HG02943 (cell line): ENCODE results near the gene COG7.
"Not testable (repeated sequence)": the region's sequence is repeated elsewhere in the genome, so short reads cannot be mapped to it uniquely, and the experiment has no call there.

ENCODE experiments used
- ATAC-seq: cut with Tn5 transposase; IDR thresholded peaks from one replicate; pipeline ENCODE4 v1.9.1; 2021; ENCODE audit warnings: mild to moderate bottlenecking, low read depth, moderate library complexity; ENCODE audit not compliant: unreplicated experiment

COG7 gene

DNA sequence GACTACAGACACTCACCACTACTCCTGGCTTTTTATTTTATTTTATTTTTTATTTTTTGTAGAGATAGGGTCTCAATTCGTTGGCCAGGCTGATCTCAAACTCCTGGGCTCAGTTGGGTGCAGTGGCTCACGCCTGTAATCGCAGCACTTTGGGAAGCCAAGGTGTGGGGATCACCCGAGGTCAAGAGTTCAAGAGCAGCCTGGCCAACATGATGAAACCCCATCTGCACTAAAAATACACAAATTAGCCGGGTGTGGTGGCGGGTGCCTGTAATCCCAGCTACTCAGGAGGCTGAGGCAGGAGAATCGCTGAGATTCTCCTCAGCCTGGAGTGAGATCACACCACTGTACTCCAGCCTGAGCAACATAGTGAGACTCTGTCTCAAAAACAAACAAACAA is 86.6 kb downstream of the COG7 start:
- ATAC-seq: not testable (repeated sequence)

DNA sequence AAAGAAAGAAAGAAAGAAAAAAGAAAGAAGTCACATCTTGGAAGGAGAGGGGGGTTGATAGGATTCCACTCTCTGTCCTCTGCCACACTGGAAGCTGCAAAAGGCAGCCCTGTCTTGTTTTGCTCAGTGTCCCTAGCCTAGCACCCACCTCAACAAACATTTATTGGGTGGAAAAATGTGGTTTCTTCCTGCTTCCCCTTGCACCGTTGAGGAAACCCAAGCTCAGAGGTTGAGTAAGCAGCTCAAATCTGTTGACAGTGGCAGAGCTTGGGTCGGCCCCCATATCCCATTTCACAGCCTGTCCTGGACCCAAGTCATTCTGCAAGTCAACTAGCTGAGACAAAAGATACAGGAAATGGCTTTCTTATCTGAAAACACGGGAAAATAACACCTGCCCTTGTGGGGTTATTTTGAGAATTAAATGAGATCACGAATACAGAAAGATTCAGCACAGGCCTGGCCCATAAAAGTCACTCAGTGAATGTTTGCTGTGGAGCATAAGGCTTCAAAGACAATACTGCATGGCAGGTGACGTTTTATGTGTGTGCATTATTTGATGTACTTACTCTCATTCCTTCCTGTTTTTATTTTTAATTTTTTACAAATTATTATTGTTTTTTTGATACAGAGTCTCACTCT is 87.3 kb downstream of the COG7 start:
- ATAC-seq: no peak

GRCh38 chr16:23362460-23363317 is 90.3 kb downstream of the COG7 start:
- no peak for ATAC-seq

GRCh38 chr16:23359092-23359760 is 93.8 kb downstream of the COG7 start:
- ATAC-seq: no peak

- no peak for ATAC-seq
Measured at GRCh38 chr16:23357761-23358290, 95.2 kb downstream of the COG7 start.

DNA sequence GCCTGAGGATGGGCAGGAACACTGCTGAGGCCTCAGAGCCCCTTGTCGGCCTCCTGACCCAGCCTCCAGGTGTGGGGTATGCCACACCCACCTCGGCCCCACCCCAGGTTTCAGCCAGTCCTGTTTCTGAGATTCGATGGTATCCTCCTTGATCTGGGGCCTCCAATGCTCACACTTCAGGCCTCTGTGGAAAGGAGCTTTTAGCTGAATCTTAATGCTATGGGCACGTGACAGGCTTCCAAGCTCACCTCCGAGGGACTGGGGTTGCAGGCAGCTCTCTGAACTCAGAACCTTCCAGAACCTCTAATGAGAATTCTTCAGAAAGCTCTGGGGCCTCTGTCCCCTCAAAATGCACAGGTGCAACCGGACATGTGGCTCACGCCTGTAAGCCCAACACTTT is 96.0 kb downstream of the COG7 start:
- no peak for ATAC-seq

DNA sequence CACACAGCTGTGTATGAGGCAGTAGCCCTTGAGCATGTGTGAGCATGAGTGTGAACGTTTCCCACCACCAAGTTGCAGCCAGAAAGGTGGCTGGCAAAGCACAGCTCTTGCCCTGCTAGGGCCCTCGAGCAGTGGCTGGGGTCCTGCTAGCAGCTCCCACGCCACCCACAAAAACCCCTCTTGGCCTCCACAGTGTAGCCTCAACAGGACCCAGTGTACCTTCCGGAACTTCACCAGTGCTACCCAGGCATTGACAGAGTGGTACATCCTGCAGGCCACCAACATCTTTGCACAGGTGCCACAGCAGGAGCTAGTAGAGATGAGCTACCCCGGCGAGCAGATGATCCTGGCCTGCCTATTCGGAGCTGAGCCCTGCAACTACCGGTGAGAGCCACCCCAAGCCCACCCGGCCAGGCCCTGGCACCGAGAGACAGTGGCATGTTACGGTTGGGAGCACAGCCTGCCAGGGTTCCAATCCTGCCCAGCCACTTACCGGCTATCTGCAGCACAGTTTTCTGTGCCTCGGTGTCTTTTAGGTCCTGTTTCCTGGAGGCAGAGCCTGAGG is 97.8 kb downstream of the COG7 start:
- ATAC-seq: no peak

- ATAC-seq: no peak
Measured at GRCh38 chr16:23354246-23354645, 98.7 kb downstream of the COG7 start.

- ATAC-seq: no peak
Measured at GRCh38 chr16:23353440-23353839, 99.5 kb downstream of the COG7 start.

DNA sequence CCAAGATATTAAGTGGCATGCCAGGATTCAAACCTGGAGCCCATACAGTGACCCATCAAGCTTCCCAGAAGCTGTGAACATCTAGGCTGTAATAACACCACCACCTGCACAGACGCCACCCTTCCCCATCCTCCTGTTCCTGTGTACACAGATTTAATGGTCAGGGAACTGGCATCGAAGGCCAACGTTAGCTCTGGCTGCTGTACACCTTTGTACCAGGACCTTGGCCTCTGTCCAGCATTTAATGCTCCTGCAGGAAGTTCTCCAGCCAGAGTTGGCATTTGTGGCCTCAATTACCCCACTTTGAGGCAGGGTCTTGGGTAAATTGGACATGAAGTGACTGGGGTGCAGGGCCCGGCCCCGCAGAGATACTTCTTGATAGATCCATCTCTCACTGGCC is 101.6 kb downstream of the COG7 start:
- no peak for ATAC-seq

DNA sequence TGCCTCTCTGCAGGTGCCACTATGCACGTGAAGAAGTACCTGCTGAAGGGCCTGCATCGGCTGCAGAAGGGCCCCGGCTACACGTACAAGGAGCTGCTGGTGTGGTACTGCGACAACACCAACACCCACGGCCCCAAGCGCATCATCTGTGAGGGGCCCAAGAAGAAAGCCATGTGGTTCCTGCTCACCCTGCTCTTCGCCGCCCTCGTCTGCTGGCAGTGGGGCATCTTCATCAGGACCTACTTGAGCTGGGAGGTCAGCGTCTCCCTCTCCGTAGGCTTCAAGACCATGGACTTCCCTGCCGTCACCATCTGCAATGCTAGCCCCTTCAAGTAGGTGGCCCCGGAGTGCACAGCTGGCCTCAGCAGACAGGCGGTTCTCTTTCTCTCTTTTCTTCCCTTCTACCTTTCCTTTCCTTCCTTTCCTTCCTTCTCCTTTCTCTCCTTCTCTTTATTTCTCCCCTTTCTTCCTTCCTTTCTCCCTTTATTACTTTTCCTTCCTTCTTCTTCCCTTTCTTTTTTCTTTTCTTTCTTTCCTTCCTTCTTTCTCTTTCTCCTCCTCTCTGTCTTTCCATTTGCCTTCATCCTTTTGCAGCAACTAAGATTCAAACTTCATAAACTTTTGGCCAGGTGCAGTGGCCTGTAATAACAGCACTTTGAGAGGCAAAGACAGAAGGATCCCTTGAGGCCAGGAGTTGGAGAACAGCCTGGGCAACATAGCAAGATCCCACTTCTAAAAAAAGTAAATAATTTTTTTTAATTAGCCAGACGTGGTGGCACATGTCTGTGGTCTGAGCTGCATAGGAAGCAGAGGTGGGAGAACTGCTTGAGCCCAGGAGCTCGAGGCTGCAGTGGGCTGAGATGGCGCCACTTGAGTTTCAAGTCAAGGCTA is 104.2 kb downstream of the COG7 start:
- ATAC-seq: no peak

DNA sequence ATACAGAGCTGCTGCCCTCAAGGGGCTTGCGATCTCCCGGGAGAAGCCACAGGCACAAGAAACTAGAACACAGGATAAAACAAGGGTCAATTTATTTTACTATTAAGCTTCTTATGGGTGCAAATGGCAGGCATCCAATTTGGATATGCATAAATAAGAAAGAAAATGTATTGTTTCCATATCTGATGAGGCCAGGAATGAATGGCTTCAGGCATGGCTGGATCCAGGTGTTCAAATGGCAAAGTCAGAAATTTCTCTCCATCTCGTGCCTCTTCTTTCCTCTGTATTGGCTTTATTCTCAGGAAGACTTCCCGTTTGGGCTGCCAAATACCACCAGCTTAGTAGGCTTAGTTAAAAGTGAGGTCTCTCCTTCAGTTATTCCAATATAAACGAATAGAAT is 107.8 kb downstream of the COG7 start:
- ATAC-seq: no peak

DNA sequence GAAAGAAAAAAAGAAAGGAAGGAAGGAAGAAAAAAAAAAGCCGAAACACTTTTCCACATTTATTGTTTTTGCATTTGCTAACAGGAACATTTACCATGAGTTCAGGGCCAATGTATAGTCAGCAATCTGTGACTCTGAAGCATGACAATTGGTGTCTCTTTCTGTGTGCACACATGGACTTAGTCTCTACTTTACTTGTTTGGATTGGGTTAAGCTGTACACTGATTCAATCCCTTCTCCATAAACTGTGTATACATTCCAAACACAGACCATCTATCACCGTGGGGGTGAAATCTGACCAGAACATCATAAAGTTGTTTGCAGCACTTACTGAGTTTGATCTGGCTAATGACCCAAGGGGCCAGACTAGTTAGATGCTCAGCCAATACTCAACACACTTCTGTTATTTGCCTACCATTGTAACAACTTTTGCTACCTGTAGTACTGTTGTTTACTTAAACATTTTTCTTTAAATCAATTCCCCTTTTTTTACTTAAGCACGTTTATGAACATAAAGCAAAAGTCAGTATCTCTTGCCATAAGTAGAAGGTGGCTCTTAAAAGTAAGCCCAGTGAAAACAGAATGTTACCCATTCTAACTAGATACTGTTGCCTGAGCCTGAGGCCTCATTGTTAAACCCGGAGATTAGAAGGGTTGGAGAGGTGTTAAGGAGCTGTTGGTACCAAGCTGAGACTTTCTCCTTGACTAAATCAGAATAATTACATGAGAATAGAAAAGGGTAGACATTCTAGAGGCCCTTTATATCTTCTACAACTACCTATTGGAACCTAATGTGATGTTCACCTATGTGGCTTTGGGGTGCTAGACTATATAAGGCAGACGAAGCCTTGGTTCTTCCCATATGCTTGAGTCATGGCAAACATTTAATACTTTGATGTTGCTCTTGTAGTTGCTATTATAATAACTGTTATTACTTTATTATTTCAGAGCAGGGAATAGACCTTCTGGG is 109.1 kb downstream of the COG7 start:
- ATAC-seq: no peak

DNA sequence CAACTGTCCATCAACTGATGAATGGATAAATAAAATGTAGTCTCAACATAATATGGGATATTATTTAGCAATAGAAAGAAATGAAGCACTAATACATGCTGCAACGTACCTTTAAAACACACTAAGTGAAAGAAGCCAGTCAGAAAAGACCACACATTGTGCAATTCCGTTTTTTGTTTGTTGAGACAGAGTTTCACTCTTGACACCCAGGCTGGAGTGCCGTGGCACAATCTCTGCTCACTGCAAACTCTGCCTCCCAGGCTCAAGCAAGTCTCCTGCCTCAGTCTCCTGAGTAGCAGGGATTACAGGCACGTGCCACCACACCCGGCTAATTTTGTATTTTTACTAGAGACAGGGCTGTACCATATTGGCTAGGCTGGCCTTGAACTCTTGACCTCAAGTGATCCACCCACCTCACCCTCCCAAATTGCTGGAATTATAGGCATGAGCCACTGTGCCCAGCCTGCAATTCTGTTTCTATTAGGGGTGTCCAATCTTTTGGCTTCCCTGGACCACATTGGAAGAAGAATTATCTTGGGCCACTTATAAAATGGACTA is 110.8 kb downstream of the COG7 start:
- ATAC-seq: no peak

GRCh38 chr16:23339787-23340186 is 113.2 kb downstream of the COG7 start:
- no peak for ATAC-seq
